Panc1 (cell line): ENCODE measurements around the gene MBTPS2. TPM values are rescaled to one million over a fixed set of nuclear protein-coding genes. Genes with fewer than 3 reads are reported as not detected.

Experiments
- ATAC-seq: fragments of 200-7000 bp; cut with Tn5 transposase; 2 replicates; pipeline ENCODE4 v1.9.1; 2020; ENCODE audit warnings: mild to moderate bottlenecking, moderate library complexity
- BruUV-seq: library from RNA; stranded (reverse); fragments of 400-500 nt; replicated peaks from 2 replicates; lab custom pipeline; 2021; lab: Mats Ljungman, UMichigan
- CTCF ChIA-PET: fragments of 300-600 bp; sonication (Branson Sonifier 250); formaldehyde crosslinking; loops from one replicate; lab custom pipeline; 2022; ENCODE audit warnings: antibody characterized with exemption; lab: Charles Lee
- POLR2A ChIA-PET: fragments of 300-600 bp; sonication (Branson Sonifier 250); formaldehyde crosslinking; loops from one replicate; lab custom pipeline; 2022; ENCODE audit warnings: antibody characterized with exemption; lab: Charles Lee
- DNase-seq: peaks from one replicate; pipeline ENCODE4 v3.0.0-alpha.2; 2010; ENCODE audit warnings: low read depth, low spot score
- H3K27ac ChIP-seq: 2 replicates; pipeline ENCODE4 v1.5.1; 2011; ENCODE audit warnings: mild to moderate bottlenecking, low read length, inconsistent platforms
- H3K27me3 ChIP-seq: fragments of 200-500 bp; sonication (Bioruptor generic); 2 replicates; pipeline ENCODE4 v1.6.0; 2014; ENCODE audit warnings: low read length, inconsistent platforms; ENCODE audit not compliant: control insufficient read depth, insufficient read depth
- H3K36me3 ChIP-seq: fragments of 200-500 bp; sonication (Bioruptor generic); 2 replicates; pipeline ENCODE4 v1.5.1; 2014; ENCODE audit warnings: inconsistent platforms, mild to moderate bottlenecking, low read length, moderate library complexity; ENCODE audit not compliant: control insufficient read depth, insufficient read depth
- H3K4me1 ChIP-seq: 2 replicates; pipeline ENCODE4 v1.5.1; 2011; ENCODE audit warnings: inconsistent platforms, mild to moderate bottlenecking, low read length, moderate library complexity; ENCODE audit not compliant: control insufficient read depth, insufficient read depth
- H3K4me3 ChIP-seq, 2 experiments: 2 replicates each; pipeline ENCODE4 v1.5.1; 2011 to 2012; ENCODE audit warnings: low read depth in 2 of 2, low read length in 2 of 2, mild to moderate bottlenecking in 2 of 2, inconsistent platforms in 1 of 2, moderate library complexity in 1 of 2
- H3K9me3 ChIP-seq: fragments of 200-500 bp; sonication (Bioruptor generic); 2 replicates; pipeline ENCODE4 v1.5.1; 2014; ENCODE audit warnings: low read depth, mild to moderate bottlenecking, inconsistent platforms, low read length, moderate library complexity; ENCODE audit not compliant: control insufficient read depth, insufficient read depth
- POLR2AphosphoS5 ChIP-seq: IDR thresholded peaks from 2 replicates; pipeline ENCODE4 v1.6.1; 2012; ENCODE audit warnings: mild to moderate bottlenecking, low read depth, low read length, moderate library complexity
- SIN3A ChIP-seq: IDR thresholded peaks from 2 replicates; pipeline ENCODE4 v1.6.1; 2012; ENCODE audit warnings: low read depth, mild to moderate bottlenecking, low read length, moderate library complexity, borderline replicate concordance; ENCODE audit not compliant: insufficient read depth
- TCF7L2 ChIP-seq: IDR thresholded peaks from 2 replicates; pipeline ENCODE4 v1.6.1; 2011; ENCODE audit warnings: mild to moderate bottlenecking, low read depth, low read length, inconsistent platforms
- in situ Hi-C: cut with HindIII; loops from 2 replicates; pipeline ENCODE4 v1.10.0; 2016; ENCODE audit warnings: low sequenced_read_pairs, low pct_unique_long_range_greater_than_20kb
- intact Hi-C: fragments of 100-400 bp; cut with micrococcal nuclease; formaldehyde crosslinking; loops from one replicate; pipeline ENCODE4 v1.10.0; 2022; ENCODE audit not compliant: unreplicated experiment
- total RNA-seq: library from RNA; stranded (reverse); gene quantifications from one replicate; pipeline ENCODE4 v1.2.1, GENCODE V29; 2021; ENCODE audit not compliant: unreplicated experiment
- TF ChIP-seq, protein P1 (sequence below), 2 experiments: IDR thresholded peaks; 2 replicates each; pipeline ENCODE4 v1.6.1; 2011 to 2012; ENCODE audit warnings: low read depth in 2 of 2, control low read depth in 1 of 2, low read length in 1 of 2, mild to moderate bottlenecking in 1 of 2, moderate library complexity in 1 of 2; ENCODE audit not compliant: insufficient read depth in 1 of 2
- TF ChIP-seq, protein P2 (sequence below): fragments of 450-650 bp; IDR thresholded peaks from 2 replicates; pipeline ENCODE4 v1.5.1; 2017; ENCODE audit warnings: mild to moderate bottlenecking

The MBTPS2 gene
- total RNA-seq, 1 experiment from 2014 or later, result 13.5 TPM

DNA sequence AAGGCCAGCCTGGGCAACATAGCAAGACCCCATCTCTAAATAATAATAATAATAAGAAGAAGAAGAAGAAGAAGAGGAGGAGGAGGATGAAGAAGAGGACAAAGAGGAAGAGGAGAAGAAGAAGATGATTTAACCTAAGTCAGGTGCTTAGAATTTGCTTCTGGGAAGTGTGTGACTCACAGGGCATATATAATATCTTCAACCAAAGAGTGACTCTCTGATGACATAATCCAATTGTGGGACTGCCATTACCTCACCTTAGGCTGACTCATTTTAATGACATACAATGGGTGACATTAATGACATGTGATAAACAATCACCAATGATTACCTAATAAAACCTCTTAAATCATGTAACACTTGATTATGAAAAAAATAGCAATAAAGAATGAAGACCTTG is 32.7 kb upstream of the MBTPS2 start:
- no peak overlapping the region for H3K4me3 ChIP-seq
- intact Hi-C loops, result no loop called here
- H3K27me3 ChIP-seq, result no peaks in the 10 kb centered on the region
- DNase-seq, result no peak
- ChIA-PET CTCF (no interaction called here), POLR2A (no interaction called here)
- ATAC-seq, result no peak
- H3K36me3 ChIP-seq, result no peaks in the 10 kb centered on the region
- BruUV-seq, result no TSS peak
- in situ Hi-C loops, result no loop called here
- H3K4me1 ChIP-seq, result no peaks in the 10 kb centered on the region
- TF ChIP-seq POLR2AphosphoS5 (no peak), SIN3A (no peak), TCF7L2 (no peak)
- TF ChIP-seq, protein P1, sequence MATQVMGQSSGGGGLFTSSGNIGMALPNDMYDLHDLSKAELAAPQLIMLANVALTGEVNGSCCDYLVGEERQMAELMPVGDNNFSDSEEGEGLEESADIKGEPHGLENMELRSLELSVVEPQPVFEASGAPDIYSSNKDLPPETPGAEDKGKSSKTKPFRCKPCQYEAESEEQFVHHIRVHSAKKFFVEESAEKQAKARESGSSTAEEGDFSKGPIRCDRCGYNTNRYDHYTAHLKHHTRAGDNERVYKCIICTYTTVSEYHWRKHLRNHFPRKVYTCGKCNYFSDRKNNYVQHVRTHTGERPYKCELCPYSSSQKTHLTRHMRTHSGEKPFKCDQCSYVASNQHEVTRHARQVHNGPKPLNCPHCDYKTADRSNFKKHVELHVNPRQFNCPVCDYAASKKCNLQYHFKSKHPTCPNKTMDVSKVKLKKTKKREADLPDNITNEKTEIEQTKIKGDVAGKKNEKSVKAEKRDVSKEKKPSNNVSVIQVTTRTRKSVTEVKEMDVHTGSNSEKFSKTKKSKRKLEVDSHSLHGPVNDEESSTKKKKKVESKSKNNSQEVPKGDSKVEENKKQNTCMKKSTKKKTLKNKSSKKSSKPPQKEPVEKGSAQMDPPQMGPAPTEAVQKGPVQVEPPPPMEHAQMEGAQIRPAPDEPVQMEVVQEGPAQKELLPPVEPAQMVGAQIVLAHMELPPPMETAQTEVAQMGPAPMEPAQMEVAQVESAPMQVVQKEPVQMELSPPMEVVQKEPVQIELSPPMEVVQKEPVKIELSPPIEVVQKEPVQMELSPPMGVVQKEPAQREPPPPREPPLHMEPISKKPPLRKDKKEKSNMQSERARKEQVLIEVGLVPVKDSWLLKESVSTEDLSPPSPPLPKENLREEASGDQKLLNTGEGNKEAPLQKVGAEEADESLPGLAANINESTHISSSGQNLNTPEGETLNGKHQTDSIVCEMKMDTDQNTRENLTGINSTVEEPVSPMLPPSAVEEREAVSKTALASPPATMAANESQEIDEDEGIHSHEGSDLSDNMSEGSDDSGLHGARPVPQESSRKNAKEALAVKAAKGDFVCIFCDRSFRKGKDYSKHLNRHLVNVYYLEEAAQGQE (IDR thresholded peaks at IDR 0.05; ENCODE audit: insufficient read depth in 1 of 2, low read depth in 2 of 2, low read length in 1 of 2), result no peak
- TF ChIP-seq, protein P2, sequence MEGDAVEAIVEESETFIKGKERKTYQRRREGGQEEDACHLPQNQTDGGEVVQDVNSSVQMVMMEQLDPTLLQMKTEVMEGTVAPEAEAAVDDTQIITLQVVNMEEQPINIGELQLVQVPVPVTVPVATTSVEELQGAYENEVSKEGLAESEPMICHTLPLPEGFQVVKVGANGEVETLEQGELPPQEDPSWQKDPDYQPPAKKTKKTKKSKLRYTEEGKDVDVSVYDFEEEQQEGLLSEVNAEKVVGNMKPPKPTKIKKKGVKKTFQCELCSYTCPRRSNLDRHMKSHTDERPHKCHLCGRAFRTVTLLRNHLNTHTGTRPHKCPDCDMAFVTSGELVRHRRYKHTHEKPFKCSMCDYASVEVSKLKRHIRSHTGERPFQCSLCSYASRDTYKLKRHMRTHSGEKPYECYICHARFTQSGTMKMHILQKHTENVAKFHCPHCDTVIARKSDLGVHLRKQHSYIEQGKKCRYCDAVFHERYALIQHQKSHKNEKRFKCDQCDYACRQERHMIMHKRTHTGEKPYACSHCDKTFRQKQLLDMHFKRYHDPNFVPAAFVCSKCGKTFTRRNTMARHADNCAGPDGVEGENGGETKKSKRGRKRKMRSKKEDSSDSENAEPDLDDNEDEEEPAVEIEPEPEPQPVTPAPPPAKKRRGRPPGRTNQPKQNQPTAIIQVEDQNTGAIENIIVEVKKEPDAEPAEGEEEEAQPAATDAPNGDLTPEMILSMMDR, result no peak
- H3K27ac ChIP-seq, result no peak overlapping the region
- H3K9me3 ChIP-seq, result no peaks in the 10 kb centered on the region

DNA sequence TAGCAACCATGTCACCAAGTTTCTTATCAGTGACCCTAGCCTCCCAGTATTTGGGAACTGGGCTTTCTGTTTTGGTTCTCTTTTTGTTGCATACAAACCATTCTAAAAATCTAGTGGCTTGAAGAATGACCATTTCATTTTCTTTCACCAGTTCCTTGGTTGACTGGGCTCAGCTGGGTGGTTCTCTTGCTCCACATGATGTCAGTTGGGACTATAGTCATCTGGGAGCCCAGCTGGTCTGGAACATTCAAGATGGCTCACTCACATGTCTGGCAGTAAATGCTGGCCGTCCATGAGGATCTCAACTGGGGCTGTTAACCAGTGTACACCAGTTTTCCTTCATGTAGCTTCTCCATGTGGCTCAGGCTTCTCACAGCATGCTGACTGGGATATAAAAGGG is 27.6 kb upstream of the MBTPS2 start:
- in situ Hi-C loops (no loop called here), intact Hi-C loops (no loop called here)
- no peak for ATAC-seq
- H3K4me3 ChIP-seq, result no peak overlapping the region
- DNase-seq, result no peak
- no peaks in the 10 kb centered on the region for H3K27me3 ChIP-seq
- CTCF ChIA-PET, result interaction anchor here (0.7 kb wide), 1 partner anchor 215 kb away, joined by 4 read pairs; no protein-coding TSS in a partner anchor
- no peaks in the 10 kb centered on the region for H3K36me3 ChIP-seq
- POLR2A ChIA-PET, result no interaction called here
- H3K27ac ChIP-seq, result no peak overlapping the region
- no peaks in the 10 kb centered on the region for H3K4me1 ChIP-seq
- TF ChIP-seq, protein P2, result no peak
- TF ChIP-seq POLR2AphosphoS5, result no peak
- no peak for TF ChIP-seq SIN3A
- TF ChIP-seq, protein P1 (IDR thresholded peaks at IDR 0.05; ENCODE audit: insufficient read depth in 1 of 2, low read depth in 2 of 2, low read length in 1 of 2), result no peak
- no peak for TF ChIP-seq TCF7L2
- H3K9me3 ChIP-seq, result no peaks in the 10 kb centered on the region
- BruUV-seq, result no TSS peak
